Measurements from ENCODE around the gene MMP25. TPM values are rescaled to one million over a fixed set of nuclear protein-coding genes. Genes with fewer than 3 reads are reported as not detected.

The MMP25 gene
- polyA plus RNA-seq, 1 donor (not counting 4 experiments of a cell fraction or from before 2014, with no cell fraction given), result 0.09 TPM

- Histone ChIP-seq H3K9me1 (ENCODE audit: control insufficient read depth, extremely low read depth, insufficient read depth, low read length) (no peaks in the 10 kb centered on the region), H3K4me2 (ENCODE audit: control insufficient read depth, extremely low read depth, insufficient read depth, low read depth, low read length) (no peak overlapping the region), H4K20me1 (ENCODE audit: control insufficient read depth, extremely low read depth, insufficient read depth, low read length) (no peaks in the 10 kb centered on the region), H3K4me3 (ENCODE audit: control insufficient read depth in 2 of 3, extremely low read depth in 1 of 3, insufficient read depth in 2 of 3, low read depth in 1 of 3, low read length in 3 of 3) (no peak overlapping the region), H3K4me1 (ENCODE audit: control insufficient read depth, extremely low read depth, insufficient read depth, low read length) (peaks cover 13% of the 10 kb centered on the region), H3K9me3 (ENCODE audit: control insufficient read depth, low read depth, low read length) (no peaks in the 10 kb centered on the region), H3K36me3 (ENCODE audit: control insufficient read depth in 2 of 2, extremely low read depth in 1 of 2, insufficient read depth in 2 of 2, low read length in 2 of 2) (no peaks in the 10 kb centered on the region), H3K9ac (ENCODE audit: control insufficient read depth, extremely low read depth, insufficient read depth, low read length) (no peak overlapping the region), H3K79me2 (ENCODE audit: control insufficient read depth, insufficient read depth, low read length) (no peaks in the 10 kb centered on the region), H3K27ac (ENCODE audit: control insufficient read depth, insufficient read depth, low read length) (no peak overlapping the region), H2AFZ (ENCODE audit: control insufficient read depth, low read length) (no peak overlapping the region), H3K27me3 (ENCODE audit: control insufficient read depth, extremely low read depth, insufficient read depth, low read length) (no peaks in the 10 kb centered on the region)
- TF ChIP-seq CTCF (optimal IDR thresholded peaks at IDR 0.05 in 1 of 3, IDR thresholded peaks at IDR 0.05 in 1 of 3, conservative IDR thresholded peaks at IDR 0.05 in 1 of 3; ENCODE audit: extremely low read depth in 1 of 3, insufficient read depth in 2 of 3, low read length in 3 of 3), result no peak
- no peak for TF ChIP-seq EZH2 (IDR thresholded peaks at IDR 0.05; ENCODE audit: low read length)
- dilution Hi-C loops (cut with MboI; ENCODE audit: extremely low pct_ligation_motif_present, low sequenced_read_pairs), result no loop called here
- DNase-seq (ENCODE audit: low read depth, low spot score), result no peak
- no peak for FAIRE-seq
Observed at GRCh38 chr16:3062553-3062952, 16.2 kb downstream of the MMP25 start.

- dilution Hi-C loops (cut with MboI; ENCODE audit: extremely low pct_ligation_motif_present, low sequenced_read_pairs), result no loop called here
- FAIRE-seq (no peak), DNase-seq (ENCODE audit: low read depth, low spot score) (no peak)
- H3K27ac ChIP-seq (ENCODE audit: control insufficient read depth, insufficient read depth, low read length), result no peak overlapping the region
- TF ChIP-seq CTCF (optimal IDR thresholded peaks at IDR 0.05 in 1 of 3, IDR thresholded peaks at IDR 0.05 in 1 of 3, conservative IDR thresholded peaks at IDR 0.05 in 1 of 3; ENCODE audit: extremely low read depth in 1 of 3, insufficient read depth in 2 of 3, low read length in 3 of 3), result no peak
- TF ChIP-seq EZH2 (IDR thresholded peaks at IDR 0.05; ENCODE audit: low read length), result no peak
- H3K4me3 ChIP-seq (ENCODE audit: control insufficient read depth in 2 of 3, extremely low read depth in 1 of 3, insufficient read depth in 2 of 3, low read depth in 1 of 3, low read length in 3 of 3), result no peak overlapping the region
- no peaks in the 10 kb centered on the region for H3K79me2 ChIP-seq (ENCODE audit: control insufficient read depth, insufficient read depth, low read length)
- no peaks in the 10 kb centered on the region for H3K9me1 ChIP-seq (ENCODE audit: control insufficient read depth, extremely low read depth, insufficient read depth, low read length)
- no peak overlapping the region for H3K4me2 ChIP-seq (ENCODE audit: control insufficient read depth, extremely low read depth, insufficient read depth, low read depth, low read length)
- H2AFZ ChIP-seq (ENCODE audit: control insufficient read depth, low read length), result no peak overlapping the region
- H3K9me3 ChIP-seq (ENCODE audit: control insufficient read depth, low read depth, low read length), result no peaks in the 10 kb centered on the region
- H3K27me3 ChIP-seq (ENCODE audit: control insufficient read depth, extremely low read depth, insufficient read depth, low read length), result no peaks in the 10 kb centered on the region
- no peaks in the 10 kb centered on the region for H4K20me1 ChIP-seq (ENCODE audit: control insufficient read depth, extremely low read depth, insufficient read depth, low read length)
- no peaks in the 10 kb centered on the region for H3K36me3 ChIP-seq (ENCODE audit: control insufficient read depth in 2 of 2, extremely low read depth in 1 of 2, insufficient read depth in 2 of 2, low read length in 2 of 2)
- no peak overlapping the region for H3K9ac ChIP-seq (ENCODE audit: control insufficient read depth, extremely low read depth, insufficient read depth, low read length)
- H3K4me1 ChIP-seq (ENCODE audit: control insufficient read depth, extremely low read depth, insufficient read depth, low read length), result peaks cover 11% of the 10 kb centered on the region
Observed at GRCh38 chr16:3063625-3064386, 17.4 kb downstream of the MMP25 start.

Measured in keratinocyte (primary cell).